ENCODE data around the gene ST7.

DNA sequence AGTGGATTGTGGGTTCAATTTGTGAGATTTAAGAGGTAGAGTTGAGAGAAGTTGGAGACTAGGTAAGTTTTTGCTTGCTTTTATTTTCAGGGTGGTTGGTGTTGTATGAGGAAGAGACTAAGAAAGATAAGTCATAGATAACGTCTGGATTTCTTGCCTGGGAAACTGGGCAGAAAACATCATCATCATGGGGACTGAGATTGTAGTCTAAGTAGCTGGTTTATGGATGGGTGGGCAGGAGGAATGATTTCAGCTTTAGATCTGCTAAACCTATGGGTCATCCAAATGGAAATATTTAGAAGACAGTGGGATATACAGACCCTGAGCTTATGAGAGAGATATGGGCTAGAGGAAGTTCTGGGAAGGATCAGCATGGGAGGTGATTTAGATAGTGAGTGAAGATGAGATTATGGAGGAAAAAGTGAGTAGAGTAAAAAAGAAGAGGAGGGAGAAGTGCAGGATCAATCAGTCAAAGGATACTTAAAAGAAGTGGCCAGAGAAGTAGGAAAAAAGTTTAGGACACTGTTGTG is 199.8 kb downstream of the ST7 start:
- TF ChIP-seq YY1 (IDR thresholded peaks at IDR 0.05; ENCODE audit: insufficient read depth, insufficient read length), result no peak
- TF ChIP-seq ZNF274 (IDR thresholded peaks at IDR 0.05; ENCODE audit: low read depth, low read length), result no peak
